ENCODE results near the gene ALDH4A1. TPM values are rescaled to one million over a fixed set of nuclear protein-coding genes. Genes with fewer than 3 reads are reported as not detected.

The ALDH4A1 gene
- total RNA-seq, 1 experiment from 2014 or later, result 31.0 TPM

GRCh38 chr1:18918417-18918816, 16.1 kb upstream of the ALDH4A1 start:
- DNase-seq (ENCODE audit: low spot score) (no peak), ATAC-seq (peak; percentile 34)
- H3K4me3 Mint-ChIP-seq, result no peak overlapping the region
- H3K27ac Mint-ChIP-seq, result peak overlapping the region; percentile 76; the same call in 1 of the 2 replicates
- no peaks in the 10 kb centered on the region for H3K36me3 Mint-ChIP-seq
- TF ChIP-seq CBFB (CRISPR knock-in tag; IDR thresholded peaks at IDR 0.05; ENCODE audit: low read depth), result no peak
- no peak for TF ChIP-seq TEAD1 (CRISPR knock-in tag; IDR thresholded peaks at IDR 0.05)
- TF ChIP-seq ZNF532 (CRISPR knock-in tag; IDR thresholded peaks at IDR 0.05; ENCODE audit: borderline replicate concordance), result no peak
- TF ChIP-seq FOXP1 (CRISPR knock-in tag; IDR thresholded peaks at IDR 0.05; ENCODE audit: borderline replicate concordance), result no peak
- TF ChIP-seq ZNF138 (CRISPR knock-in tag; conservative IDR thresholded peaks at IDR 0.05), result no peak
- no peak for TF ChIP-seq ZNF423 (CRISPR knock-in tag; IDR thresholded peaks at IDR 0.05)
- TF ChIP-seq FOXJ3 (CRISPR knock-in tag; IDR thresholded peaks at IDR 0.05; ENCODE audit: borderline replicate concordance), result no peak
- no peak for TF ChIP-seq ESRRA (CRISPR knock-in tag; IDR thresholded peaks at IDR 0.05; ENCODE audit: borderline replicate concordance)
- no peak for TF ChIP-seq HMGXB4 (CRISPR knock-in tag; IDR thresholded peaks at IDR 0.05)
- TF ChIP-seq SOX15 (CRISPR knock-in tag; IDR thresholded peaks at IDR 0.05), result no peak
- TF ChIP-seq STAT6 (CRISPR knock-in tag; conservative IDR thresholded peaks at IDR 0.05; ENCODE audit: low read depth), result no peak
- TF ChIP-seq ATF3 (CRISPR knock-in tag; conservative IDR thresholded peaks at IDR 0.05), result no peak
- no peak for TF ChIP-seq E2F1 (CRISPR knock-in tag; IDR thresholded peaks at IDR 0.05)
- no peak for TF ChIP-seq AR (CRISPR knock-in tag; IDR thresholded peaks at IDR 0.05)
- TF ChIP-seq SMAD4 (CRISPR knock-in tag; IDR thresholded peaks at IDR 0.05), result no peak
- TF ChIP-seq FOXK1 (CRISPR knock-in tag; IDR thresholded peaks at IDR 0.05), result no peak
- no peak for TF ChIP-seq USF2 (CRISPR knock-in tag; IDR thresholded peaks at IDR 0.05)
- no peak for TF ChIP-seq E2F4 (CRISPR knock-in tag; IDR thresholded peaks at IDR 0.05; ENCODE audit: borderline replicate concordance, low read depth)
- peaks cover 9% of the 10 kb centered on the region for H3K4me1 Mint-ChIP-seq
- CTCF ChIA-PET, result interaction anchor here (1.6 kb wide), 1 partner anchor 43 kb away, joined by 3 read pairs; no protein-coding TSS in a partner anchor
- H3K27me3 Mint-ChIP-seq (ENCODE audit: low read depth), result no peaks in the 10 kb centered on the region
- no peaks in the 10 kb centered on the region for H3K9me3 Mint-ChIP-seq
- POLR2A ChIA-PET, result no interaction called here
